GM19193 (cell line): Measurements from ENCODE around the gene ZHX3.

Experiments
- POLR2A ChIP-seq: IDR thresholded peaks from 4 replicates; pipeline ENCODE4 v1.6.1; 2011; ENCODE audit not compliant: insufficient read depth, insufficient read length; ENCODE audit errors: extremely low read depth

ZHX3 gene

GRCh38 chr20:41182296-41183212, 135.0 kb downstream of the ZHX3 start:
- no peak for TF ChIP-seq POLR2A

GRCh38 chr20:41181567-41181966, 136.0 kb downstream of the ZHX3 start:
- TF ChIP-seq POLR2A, result no peak

- TF ChIP-seq POLR2A, result no peak
Observed at GRCh38 chr20:41180599-41181333, 136.8 kb downstream of the ZHX3 start.

- TF ChIP-seq POLR2A, result no peak
Observed at GRCh38 chr20:41179961-41180360, 137.6 kb downstream of the ZHX3 start.

GRCh38 chr20:41178904-41179432, 138.6 kb downstream of the ZHX3 start:
- TF ChIP-seq POLR2A, result no peak

- TF ChIP-seq POLR2A, result no peak
Observed at GRCh38 chr20:41178495-41178894, 139.0 kb downstream of the ZHX3 start.

- no peak for TF ChIP-seq POLR2A
Observed at GRCh38 chr20:41177636-41178035, 139.9 kb downstream of the ZHX3 start.

- TF ChIP-seq POLR2A, result no peak
Observed at GRCh38 chr20:41176711-41177552, 140.6 kb downstream of the ZHX3 start.

GRCh38 chr20:41175727-41176330, 141.7 kb downstream of the ZHX3 start:
- no peak for TF ChIP-seq POLR2A

GRCh38 chr20:41175201-41175651, 142.3 kb downstream of the ZHX3 start:
- TF ChIP-seq POLR2A, result no peak

GRCh38 chr20:41174782-41175181, 142.7 kb downstream of the ZHX3 start:
- no peak for TF ChIP-seq POLR2A

GRCh38 chr20:41174373-41174772, 143.2 kb downstream of the ZHX3 start:
- no peak for TF ChIP-seq POLR2A

- TF ChIP-seq POLR2A, result no peak
Observed at GRCh38 chr20:41173791-41174341, 143.7 kb downstream of the ZHX3 start.

GRCh38 chr20:41173161-41173721, 144.3 kb downstream of the ZHX3 start:
- TF ChIP-seq POLR2A, result no peak
